GM21367 (cell line): ENCODE data around the gene NBEA.
"Not testable (repeated sequence)": the region's sequence is repeated elsewhere in the genome, so short reads cannot be mapped to it uniquely, and the experiment has no call there.

ENCODE experiments used
- ATAC-seq: cut with Tn5 transposase; IDR thresholded peaks from one replicate; pipeline ENCODE4 v1.9.1; 2021; ENCODE audit not compliant: unreplicated experiment

The NBEA gene, protein sequence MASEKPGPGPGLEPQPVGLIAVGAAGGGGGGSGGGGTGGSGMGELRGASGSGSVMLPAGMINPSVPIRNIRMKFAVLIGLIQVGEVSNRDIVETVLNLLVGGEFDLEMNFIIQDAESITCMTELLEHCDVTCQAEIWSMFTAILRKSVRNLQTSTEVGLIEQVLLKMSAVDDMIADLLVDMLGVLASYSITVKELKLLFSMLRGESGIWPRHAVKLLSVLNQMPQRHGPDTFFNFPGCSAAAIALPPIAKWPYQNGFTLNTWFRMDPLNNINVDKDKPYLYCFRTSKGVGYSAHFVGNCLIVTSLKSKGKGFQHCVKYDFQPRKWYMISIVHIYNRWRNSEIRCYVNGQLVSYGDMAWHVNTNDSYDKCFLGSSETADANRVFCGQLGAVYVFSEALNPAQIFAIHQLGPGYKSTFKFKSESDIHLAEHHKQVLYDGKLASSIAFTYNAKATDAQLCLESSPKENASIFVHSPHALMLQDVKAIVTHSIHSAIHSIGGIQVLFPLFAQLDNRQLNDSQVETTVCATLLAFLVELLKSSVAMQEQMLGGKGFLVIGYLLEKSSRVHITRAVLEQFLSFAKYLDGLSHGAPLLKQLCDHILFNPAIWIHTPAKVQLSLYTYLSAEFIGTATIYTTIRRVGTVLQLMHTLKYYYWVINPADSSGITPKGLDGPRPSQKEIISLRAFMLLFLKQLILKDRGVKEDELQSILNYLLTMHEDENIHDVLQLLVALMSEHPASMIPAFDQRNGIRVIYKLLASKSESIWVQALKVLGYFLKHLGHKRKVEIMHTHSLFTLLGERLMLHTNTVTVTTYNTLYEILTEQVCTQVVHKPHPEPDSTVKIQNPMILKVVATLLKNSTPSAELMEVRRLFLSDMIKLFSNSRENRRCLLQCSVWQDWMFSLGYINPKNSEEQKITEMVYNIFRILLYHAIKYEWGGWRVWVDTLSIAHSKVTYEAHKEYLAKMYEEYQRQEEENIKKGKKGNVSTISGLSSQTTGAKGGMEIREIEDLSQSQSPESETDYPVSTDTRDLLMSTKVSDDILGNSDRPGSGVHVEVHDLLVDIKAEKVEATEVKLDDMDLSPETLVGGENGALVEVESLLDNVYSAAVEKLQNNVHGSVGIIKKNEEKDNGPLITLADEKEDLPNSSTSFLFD (N-terminal part only)

DNA sequence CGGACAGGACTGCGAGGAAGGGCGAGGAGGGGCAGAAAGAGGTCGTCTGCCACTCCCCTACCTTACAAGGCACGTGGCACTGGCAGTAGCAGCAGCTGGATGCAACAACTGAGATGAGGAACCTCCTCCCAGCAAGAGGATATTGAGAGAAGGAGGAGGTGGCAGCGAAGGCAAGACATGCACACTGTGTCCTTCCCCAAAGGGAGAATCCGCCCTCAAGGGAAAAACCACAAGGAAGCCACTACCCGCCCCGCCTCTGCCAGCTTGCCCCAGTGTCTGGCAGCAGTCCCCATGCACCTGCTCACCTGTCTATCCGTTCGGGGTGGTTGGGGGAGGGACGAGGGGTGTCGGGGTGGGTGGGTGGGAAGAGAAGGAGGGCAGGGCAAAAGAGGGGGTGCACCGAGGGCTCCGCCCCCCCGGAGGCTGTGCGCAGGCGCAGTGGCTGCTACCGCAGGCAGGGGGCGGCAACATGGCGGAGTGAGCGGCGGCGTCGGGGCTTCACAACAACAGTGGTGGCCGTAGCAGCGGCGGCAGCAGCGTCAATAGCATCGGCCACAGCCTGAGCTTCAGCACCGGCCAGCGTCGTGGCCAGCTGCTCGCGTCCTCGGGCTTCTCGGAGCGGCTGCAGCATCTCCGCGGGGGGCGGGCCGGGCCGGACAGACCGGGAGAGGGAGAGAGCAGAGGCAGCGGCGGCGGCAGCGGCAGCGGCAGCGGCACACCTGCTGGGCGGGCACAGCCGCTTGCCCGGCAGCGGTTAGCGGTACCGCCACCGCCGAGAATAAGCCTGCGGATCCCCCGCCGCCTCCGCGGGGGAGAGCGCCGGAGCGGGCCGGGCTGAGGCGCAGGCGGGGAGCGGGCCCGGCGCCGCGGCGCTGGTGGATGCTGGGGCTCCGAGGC is at the start of gene NBEA:
Gene NBEA (plus strand): TSS at position 436 of the 897 bp plus-strand sequence. CDS start 551 bp downstream, outside the sequence.
- peak; percentile 62 for ATAC-seq

DNA sequence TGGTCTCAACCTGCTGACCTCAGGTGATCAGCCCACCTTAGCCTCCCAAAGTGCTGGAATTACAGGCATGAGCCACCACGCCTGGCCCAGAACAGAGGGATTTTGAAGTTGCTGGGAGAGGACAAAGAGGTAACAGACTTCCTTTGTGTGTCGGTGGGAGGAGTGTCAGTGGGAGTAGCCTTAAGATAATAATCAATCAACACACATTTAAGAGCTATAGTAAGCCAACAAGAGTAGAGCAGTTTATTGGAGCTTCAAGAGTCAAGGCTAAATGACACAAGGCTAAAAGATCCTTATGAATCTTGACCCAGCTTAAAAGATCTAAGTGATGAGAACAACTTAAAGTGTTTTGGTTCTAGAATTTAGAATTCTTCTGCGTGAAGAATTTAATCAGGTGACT is 47.3 kb upstream of the NBEA start:
- ATAC-seq = no peak

DNA sequence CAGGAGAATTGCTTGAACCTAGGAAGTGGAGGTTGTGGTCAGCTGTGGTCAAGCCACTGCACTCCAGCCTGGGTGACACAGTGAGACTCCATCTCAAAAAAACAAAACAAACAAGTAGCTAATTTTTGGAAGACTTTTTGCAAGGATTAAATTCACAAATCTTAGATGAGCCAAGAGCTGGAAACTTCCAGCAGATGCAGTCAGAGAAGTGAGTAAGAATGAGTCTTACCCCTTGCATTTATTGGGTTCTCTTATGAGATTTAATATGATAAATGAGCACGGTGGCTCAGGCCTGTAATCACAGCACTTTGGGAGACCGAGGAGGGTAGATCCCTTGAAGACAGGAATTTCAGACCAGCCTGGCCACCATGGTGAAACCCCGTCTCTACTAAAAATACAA is 44.9 kb upstream of the NBEA start:
- ATAC-seq = no peak

DNA sequence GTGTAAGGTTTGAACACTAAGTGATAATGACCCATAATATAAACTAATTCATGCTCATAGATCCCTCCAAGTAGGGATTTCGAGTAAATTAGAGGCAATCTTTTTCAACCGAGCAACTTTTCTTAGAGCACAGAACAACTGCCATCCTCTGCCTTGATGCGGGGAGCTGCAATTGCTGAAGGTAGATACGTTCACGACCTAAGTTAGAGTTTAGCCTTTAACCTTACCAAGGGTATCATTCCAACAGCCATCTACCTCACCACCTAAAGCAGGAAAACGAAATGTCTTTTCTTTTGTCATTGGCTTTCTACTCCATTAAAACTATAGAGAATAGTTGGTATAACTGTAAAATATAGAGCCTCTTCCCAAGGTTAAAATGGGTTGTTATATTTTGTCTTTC is 42.2 kb upstream of the NBEA start:
- ATAC-seq = no peak

DNA sequence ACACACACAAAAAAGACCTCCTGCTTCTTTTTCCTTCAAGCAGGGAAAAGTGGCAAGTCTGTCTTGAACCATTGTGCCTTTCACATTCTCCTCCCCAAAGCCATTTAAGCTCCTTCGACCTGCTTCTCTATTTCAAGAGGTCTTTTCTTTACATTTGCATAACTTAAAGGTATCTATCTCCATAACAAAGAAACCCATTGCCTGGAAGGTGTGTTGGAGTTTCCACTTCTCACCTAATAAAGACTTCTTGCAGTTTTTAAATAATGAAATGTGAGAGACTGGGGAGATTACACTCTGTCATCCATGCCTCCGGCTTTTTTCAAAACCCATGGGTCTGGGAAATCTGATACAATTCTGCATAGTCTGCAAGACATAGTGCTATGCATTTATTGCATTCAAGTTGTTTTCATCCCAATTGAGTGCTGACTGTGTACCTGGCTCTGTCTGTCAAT is 41.8 kb upstream of the NBEA start:
- ATAC-seq = no peak

DNA sequence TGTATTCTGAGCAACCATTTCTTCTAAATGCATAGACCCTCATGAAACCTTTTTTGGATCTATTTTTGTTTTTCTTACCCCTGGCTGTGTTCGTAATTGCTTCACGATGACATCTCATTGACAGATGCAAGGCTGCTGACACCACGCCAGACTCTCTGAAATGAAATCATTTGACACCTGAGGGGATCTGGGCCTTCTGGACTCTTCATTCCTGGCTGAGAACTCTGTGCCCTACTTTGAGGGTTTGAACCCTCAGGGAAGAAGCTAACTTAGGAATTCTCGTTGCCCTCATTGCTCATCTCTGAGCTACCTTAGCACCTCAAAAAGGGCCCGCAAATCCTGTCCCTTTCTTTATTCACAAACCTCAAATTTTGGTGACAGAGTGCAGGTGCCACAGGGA is 40.5 kb upstream of the NBEA start:
- no peak for ATAC-seq

DNA sequence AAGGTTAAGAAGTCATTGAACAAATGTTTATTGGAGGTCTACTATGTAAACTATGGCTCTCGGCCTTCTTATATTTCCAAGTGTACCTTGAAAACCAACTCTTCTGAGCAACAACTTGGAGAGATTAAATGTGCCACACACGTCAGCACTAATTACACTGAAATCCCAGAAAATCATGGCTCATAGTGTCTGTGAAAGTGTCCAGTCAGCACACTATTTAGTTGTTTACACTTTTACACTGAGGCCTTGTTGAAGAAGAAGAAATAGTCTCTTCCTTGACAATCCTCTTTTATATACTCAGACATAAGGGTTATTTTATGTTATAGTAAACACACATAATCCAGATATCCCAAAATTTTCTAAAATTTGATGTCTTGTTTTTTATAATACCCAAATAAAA is 30.9 kb upstream of the NBEA start:
- ATAC-seq = no peak

DNA sequence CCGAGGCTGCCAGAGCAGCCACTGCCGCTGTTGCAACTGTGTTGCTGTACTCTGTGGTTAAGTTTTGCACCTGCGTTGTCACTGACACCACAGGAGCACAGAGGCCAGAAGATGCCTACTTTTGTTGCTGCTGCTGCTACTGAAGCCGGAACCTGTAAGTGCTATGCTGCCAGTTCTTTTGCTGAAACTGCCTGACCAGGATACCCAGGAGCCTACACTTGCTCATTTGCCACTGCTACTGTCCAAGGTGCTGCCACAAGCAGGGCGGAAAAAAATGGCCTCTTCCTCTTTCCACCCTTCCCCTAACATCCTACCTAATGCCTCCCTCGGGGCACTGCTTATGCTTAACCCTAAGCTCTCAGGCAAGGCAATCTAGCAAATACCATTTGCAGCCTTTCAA is 29.0 kb upstream of the NBEA start:
- ATAC-seq = no peak

DNA sequence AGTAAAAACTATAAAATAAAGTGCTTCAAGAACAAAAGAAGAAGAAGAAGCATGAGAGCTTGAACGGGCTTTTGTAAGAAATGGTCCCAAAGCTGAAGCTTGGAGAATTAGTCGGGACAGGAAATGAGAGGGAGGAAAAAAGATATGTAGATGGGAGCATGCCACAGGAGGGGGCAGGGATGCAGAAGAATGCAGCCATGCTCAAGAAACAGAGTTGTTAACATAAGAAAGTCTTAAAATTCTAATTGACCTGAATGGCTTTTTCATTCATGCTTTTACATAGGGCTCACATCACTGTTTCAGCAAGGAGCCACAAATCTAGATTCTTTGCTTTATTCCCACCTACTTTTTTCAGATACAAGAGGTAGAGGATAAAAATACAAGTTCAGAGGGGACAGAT is 27.7 kb upstream of the NBEA start:
- no peak for ATAC-seq

DNA sequence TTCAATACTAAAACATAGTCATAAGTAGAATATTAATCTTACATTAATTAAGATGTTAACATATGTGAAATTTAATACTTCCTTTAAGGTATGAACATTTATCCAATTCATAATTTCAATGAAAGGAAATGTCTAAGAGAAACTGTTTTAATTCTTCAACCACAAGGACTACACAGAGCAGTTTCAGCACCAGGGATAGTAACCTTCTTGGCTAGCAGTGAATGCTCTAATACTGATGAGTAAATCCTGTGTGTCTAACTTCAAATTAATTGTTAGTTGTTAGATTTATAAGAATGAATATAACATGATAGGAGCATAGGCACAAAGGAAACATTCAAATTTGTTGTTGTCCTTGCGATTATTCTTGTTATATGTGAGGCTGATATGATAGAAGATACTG is 15.6 kb upstream of the NBEA start:
- ATAC-seq = no peak

DNA sequence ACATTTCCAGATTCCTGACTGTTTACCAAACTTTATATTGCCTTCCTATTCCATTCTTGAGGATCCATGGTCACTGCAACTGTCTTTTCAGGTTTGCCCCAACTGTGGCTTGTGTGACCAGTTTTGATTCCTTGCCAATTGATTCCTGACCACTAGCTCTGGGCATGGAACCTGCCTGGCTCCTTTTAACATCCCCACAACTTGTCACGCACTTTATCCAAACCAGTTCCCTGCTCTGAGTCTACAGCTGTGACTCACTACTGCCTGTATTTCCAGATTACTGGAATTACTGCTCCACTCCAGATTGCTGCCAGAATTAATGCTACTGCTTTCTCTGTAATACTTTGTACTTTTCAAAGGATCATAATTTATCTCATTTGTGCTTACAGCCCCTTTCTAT is 13.4 kb upstream of the NBEA start:
- ATAC-seq = not testable (repeated sequence)

DNA sequence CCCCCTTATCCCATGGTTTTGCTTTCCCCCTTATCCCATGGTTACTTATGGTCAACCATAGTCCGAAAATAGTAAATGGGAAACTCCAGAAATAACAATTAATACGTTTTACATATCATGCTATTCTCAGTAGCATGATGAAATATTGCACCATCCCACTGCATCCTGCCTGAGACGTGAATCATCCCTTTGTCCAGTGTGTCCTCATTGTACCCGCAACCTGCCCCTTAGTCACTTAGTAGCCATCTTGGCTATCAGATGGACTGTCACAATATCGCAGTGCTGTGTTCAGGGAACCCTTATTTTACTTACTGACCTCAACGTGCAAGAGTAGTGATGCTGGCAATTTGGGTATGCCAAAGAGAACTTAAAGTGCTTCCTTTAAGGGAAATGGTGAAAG is 10.5 kb upstream of the NBEA start:
- no peak for ATAC-seq

DNA sequence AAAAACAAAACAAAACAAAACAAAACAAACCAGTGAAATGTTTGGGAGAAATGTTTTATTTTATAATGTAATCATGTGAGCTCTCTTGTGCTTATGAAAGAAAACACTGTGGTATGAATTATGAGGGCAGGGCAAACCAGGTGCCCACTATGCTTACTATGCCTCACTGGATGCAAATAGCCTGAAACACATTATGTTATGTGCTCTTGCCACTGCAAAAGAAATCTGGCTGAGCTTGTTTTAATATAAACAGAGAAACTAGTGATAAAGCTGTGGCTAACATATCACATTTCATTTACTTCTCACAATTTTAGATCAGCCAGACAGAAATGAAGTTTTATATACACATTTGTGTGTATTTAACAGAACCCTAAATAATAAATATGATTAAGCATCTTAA is 8.7 kb upstream of the NBEA start:
- no peak for ATAC-seq

DNA sequence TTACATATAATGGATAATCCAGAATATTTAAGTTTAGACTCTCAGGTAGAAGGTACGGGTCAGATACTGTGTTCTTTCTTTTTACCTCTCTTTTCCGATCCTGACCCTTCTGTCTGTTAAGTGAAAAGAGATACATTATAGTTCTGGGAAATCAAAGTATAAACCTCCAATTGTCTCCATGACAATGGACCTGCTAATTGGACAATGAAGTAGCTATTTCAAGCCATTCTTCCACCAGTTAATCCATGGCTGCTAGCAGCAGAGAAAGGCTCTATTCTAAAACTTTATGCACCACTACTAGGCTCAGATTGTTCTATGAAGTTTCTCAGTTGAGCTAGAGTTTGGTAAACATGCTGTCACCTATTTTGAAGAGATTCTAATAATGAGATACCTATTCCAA is 8.3 kb upstream of the NBEA start:
- no peak for ATAC-seq

DNA sequence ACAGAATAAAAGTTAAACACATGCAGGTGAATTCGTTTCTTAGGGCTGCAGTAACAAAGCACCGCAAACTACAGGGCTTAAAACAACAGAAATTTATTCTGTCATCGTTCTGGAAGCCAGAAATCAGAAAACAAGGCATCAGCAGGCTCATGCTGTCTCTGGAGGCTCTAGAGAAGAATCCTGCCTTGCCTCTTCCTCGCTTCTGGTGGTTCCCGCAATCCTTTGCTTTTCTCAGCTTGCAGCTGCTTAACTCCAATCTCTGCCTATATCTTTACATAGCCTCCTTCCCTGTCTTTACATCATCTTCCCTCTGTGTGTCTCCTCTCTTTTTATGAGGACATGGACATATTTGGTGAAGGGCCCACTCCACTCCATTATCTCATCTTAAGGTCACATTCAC is 6.2 kb upstream of the NBEA start:
- ATAC-seq = no peak

DNA sequence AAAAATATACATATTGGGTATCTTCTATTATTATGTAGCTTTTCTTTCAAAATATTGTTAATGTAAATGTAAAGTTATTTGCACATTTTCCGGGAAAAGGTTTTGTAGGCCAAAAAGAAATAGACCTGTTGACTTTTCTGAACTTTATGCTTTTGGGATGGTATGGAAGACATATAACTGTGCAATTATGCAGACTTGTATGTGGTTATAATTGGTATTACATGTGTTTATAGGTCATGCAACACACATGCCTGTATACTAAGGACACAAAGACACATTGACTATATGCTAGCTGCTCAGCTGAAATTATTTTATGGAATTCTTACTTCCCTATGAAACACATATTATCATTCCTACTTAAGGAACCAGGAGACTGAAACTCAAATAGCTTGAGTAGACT is 2.3 kb upstream of the NBEA start:
- ATAC-seq = no peak

DNA sequence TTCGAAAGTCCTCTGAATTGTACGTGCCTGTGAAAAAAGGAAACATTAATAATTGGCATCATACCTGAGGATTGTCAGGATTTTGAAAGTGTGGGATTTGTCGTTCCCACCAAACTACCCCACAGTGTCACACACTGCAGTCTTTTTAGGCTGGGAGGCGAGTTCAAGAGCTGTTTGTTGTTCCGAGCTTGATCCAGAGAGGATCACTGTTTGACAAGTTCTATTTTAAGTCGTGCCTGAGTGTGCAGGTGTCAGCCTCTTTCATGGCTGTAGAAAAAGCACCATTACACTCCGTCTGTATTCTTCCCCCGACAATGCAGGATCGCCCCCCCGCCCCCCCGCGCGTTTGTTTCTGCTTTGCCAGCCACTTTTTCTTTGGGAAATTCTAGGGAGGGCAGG is 635 bp upstream of the NBEA start:
- ATAC-seq = no peak

DNA sequence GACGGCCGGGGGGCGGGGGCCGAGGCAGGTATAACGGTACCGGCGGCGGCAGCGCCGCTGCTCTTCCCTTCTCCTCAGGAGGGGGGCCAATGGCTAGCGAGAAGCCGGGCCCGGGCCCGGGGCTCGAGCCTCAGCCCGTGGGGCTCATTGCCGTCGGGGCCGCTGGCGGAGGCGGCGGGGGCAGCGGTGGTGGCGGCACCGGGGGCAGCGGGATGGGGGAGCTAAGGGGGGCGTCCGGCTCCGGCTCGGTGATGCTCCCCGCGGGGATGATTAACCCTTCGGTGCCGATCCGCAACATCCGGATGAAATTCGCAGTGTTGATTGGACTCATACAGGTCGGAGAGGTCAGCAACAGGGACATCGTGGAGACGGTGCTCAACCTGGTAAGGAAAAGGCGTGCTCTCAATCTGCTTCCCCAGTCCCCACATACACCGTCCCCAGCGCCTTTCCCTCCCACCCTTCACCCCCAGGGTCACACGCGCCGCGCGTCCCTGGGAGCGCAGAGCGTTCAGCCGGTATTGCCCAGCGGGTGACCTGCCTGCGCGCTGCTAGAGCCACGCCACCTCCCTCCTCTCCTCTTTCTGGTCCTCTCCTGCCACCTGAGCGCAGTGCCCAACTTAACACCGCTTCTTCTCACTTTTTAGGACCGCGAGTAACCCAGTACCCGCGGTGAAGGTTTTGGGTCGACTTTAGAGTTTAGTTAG is 814 bp downstream of the NBEA start:
- no peak for ATAC-seq

DNA sequence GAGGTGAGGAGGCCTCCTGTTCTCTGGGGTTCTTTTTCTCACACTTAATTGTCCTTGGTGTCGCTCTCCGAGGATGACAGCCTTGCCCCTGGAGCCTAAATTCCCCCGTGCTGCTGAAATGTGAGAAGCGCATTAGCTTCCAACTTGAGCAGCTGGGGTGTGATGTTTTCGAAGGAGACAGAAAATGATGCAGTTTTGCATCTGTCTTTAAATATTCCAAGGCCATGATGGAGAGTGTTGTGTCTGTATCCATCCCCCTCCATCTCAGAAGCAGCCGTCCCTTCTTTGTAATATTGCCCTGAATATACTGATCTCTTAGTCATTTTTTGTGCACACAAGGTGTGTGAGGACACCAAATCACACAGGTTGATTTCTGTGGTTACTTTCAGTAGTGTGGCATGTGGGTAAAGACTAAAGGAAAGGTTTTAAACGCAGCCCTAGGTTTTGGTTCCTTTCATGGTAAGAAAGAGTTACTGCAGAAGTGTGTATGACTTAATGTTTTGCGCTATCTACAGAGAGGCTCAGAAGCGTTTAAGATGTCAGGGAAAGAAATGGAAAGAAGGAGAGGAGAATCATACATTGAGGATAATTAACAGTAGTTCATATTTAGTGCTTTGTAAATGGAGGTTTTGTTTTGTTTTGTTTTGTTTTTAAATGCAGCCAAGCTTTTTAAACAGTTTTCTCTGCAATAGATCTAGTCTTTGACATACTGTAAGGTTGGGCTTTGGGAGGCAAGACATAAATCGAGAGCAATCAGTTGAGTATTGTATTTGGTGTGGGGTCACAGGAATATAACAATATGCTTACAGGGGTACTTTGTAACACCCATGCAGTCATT is 1.6 kb downstream of the NBEA start:
- ATAC-seq = no peak
